WTC11 (cell line): ENCODE results near the gene RXRA.

Experiments
- ATF2 ChIP-seq: sonication (generic); formaldehyde crosslinking; IDR thresholded peaks from 2 replicates; pipeline ENCODE4 v1.8.1; 2022; ENCODE audit warnings: low read depth, missing genetic modification reagents, borderline replicate concordance
- ELF4 ChIP-seq: sonication (generic); formaldehyde crosslinking; IDR thresholded peaks from 2 replicates; pipeline ENCODE4 v1.8.1; 2022; ENCODE audit warnings: low read depth, mild to moderate bottlenecking, moderate library complexity, missing genetic modification reagents
- NFATC4 ChIP-seq: fragments of 250-450 bp; sonication (Bioruptor Pico); IDR thresholded peaks from 2 replicates; pipeline ENCODE4 v1.9.0; 2021; ENCODE audit warnings: mild to moderate bottlenecking
- TCF7 ChIP-seq: sonication (generic); formaldehyde crosslinking; IDR thresholded peaks from 2 replicates; pipeline ENCODE4 v1.8.0; 2022; ENCODE audit warnings: mild to moderate bottlenecking, low read depth, missing genetic modification reagents, moderate library complexity
- TP53 ChIP-seq: sonication (generic); formaldehyde crosslinking; IDR thresholded peaks from 2 replicates; pipeline ENCODE4 v1.8.1; 2023; ENCODE audit warnings: mild to moderate bottlenecking, missing genetic modification reagents
- USF1 ChIP-seq: sonication (generic); formaldehyde crosslinking; IDR thresholded peaks from 2 replicates; pipeline ENCODE4 v1.8.0; 2022; ENCODE audit warnings: mild to moderate bottlenecking, missing genetic modification reagents
- TF ChIP-seq, protein P1 (sequence below): fragments of 200-600 bp; IDR thresholded peaks from 2 replicates; pipeline ENCODE4 v1.8.0; 2022; ENCODE audit warnings: antibody characterized with exemption
- TF ChIP-seq, protein P2 (sequence below): sonication (generic); formaldehyde crosslinking; IDR thresholded peaks from 2 replicates; pipeline ENCODE4 v1.8.0; 2022; ENCODE audit warnings: missing genetic modification reagents

DNA sequence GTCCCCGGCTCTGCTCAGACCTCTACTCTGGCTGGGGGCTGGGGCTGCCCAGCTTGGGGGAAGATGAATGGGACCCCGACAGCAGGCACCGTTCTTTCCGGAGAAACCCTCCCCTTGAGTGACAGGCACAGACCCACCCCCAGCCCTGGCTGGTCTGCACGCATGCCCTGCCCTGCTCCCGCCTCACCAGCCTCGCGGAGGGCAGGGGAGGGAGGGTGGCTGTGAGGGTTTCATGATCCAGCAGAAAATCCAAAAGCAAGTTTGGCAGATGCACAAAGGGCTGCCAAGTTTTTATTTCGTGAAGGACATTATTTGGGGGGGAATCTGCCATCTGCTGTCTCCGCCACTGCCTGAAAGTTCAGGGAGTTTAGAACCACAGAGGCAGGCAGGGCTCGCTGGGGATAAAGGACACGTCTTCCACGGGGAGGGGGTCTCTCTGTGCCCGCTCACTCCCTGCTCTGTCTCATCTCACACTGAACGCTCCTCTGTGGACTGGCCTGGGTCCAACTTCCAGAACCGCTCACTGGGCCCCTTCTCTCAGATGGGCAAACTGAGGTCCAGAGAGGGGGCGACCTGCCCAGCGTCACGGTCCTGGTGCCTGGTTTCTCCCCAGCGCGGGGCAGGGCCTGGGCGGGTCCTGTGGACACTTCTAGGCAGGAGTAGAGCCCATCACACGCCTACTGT lies 92.9 kb downstream of the RXRA start:
- TF ChIP-seq, protein P1, sequence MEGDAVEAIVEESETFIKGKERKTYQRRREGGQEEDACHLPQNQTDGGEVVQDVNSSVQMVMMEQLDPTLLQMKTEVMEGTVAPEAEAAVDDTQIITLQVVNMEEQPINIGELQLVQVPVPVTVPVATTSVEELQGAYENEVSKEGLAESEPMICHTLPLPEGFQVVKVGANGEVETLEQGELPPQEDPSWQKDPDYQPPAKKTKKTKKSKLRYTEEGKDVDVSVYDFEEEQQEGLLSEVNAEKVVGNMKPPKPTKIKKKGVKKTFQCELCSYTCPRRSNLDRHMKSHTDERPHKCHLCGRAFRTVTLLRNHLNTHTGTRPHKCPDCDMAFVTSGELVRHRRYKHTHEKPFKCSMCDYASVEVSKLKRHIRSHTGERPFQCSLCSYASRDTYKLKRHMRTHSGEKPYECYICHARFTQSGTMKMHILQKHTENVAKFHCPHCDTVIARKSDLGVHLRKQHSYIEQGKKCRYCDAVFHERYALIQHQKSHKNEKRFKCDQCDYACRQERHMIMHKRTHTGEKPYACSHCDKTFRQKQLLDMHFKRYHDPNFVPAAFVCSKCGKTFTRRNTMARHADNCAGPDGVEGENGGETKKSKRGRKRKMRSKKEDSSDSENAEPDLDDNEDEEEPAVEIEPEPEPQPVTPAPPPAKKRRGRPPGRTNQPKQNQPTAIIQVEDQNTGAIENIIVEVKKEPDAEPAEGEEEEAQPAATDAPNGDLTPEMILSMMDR = no peak
- TF ChIP-seq TCF7 (no peak), ELF4 (CRISPR knock-in tag) (no peak), TP53 (CRISPR knock-in tag) (no peak), NFATC4 (CRISPR knock-in tag) (no peak), ATF2 (CRISPR knock-in tag) (no peak), USF1 (CRISPR knock-in tag) (no peak)
- TF ChIP-seq, protein P2, sequence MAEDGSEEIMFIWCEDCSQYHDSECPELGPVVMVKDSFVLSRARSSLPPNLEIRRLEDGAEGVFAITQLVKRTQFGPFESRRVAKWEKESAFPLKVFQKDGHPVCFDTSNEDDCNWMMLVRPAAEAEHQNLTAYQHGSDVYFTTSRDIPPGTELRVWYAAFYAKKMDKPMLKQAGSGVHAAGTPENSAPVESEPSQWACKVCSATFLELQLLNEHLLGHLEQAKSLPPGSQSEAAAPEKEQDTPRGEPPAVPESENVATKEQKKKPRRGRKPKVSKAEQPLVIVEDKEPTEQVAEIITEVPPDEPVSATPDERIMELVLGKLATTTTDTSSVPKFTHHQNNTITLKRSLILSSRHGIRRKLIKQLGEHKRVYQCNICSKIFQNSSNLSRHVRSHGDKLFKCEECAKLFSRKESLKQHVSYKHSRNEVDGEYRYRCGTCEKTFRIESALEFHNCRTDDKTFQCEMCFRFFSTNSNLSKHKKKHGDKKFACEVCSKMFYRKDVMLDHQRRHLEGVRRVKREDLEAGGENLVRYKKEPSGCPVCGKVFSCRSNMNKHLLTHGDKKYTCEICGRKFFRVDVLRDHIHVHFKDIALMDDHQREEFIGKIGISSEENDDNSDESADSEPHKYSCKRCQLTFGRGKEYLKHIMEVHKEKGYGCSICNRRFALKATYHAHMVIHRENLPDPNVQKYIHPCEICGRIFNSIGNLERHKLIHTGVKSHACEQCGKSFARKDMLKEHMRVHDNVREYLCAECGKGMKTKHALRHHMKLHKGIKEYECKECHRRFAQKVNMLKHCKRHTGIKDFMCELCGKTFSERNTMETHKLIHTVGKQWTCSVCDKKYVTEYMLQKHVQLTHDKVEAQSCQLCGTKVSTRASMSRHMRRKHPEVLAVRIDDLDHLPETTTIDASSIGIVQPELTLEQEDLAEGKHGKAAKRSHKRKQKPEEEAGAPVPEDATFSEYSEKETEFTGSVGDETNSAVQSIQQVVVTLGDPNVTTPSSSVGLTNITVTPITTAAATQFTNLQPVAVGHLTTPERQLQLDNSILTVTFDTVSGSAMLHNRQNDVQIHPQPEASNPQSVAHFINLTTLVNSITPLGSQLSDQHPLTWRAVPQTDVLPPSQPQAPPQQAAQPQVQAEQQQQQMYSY (CRISPR knock-in tag) = no peak
